PC-9 (cell line): ENCODE measurements around the gene DTNBP1.

Experiments used
- EZH2 ChIP-seq: fragments of 200-600 bp; sonication (generic); IDR thresholded peaks from 2 replicates; pipeline ENCODE4 v1.8.0; 2017; ENCODE audit warnings: antibody characterized with exemption, low read depth
- TF ChIP-seq, protein P1 (sequence below): fragments of 200-600 bp; sonication (generic); conservative IDR thresholded peaks from 2 replicates; pipeline ENCODE4 v1.6.1; 2017; ENCODE audit warnings: mixed run types, antibody characterized with exemption, mild to moderate bottlenecking, moderate library complexity

- TF ChIP-seq, protein P1, sequence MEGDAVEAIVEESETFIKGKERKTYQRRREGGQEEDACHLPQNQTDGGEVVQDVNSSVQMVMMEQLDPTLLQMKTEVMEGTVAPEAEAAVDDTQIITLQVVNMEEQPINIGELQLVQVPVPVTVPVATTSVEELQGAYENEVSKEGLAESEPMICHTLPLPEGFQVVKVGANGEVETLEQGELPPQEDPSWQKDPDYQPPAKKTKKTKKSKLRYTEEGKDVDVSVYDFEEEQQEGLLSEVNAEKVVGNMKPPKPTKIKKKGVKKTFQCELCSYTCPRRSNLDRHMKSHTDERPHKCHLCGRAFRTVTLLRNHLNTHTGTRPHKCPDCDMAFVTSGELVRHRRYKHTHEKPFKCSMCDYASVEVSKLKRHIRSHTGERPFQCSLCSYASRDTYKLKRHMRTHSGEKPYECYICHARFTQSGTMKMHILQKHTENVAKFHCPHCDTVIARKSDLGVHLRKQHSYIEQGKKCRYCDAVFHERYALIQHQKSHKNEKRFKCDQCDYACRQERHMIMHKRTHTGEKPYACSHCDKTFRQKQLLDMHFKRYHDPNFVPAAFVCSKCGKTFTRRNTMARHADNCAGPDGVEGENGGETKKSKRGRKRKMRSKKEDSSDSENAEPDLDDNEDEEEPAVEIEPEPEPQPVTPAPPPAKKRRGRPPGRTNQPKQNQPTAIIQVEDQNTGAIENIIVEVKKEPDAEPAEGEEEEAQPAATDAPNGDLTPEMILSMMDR: no peak
- no peak for TF ChIP-seq EZH2
Observed at GRCh38 chr6:15577550-15578171, 85.2 kb downstream of the DTNBP1 start.
